22Rv1 (cell line): ENCODE results near the gene PACRG.

Experiments used
- CTCF ChIP-seq: fragments of 450-650 bp; IDR thresholded peaks from 2 replicates; pipeline ENCODE4 v1.5.1; 2017; ENCODE audit warnings: mild to moderate bottlenecking
- ZFX ChIP-seq: fragments of 450-650 bp; IDR thresholded peaks from 2 replicates; pipeline ENCODE4 v1.6.1; 2017; ENCODE audit warnings: antibody characterized with exemption, borderline replicate concordance

DNA sequence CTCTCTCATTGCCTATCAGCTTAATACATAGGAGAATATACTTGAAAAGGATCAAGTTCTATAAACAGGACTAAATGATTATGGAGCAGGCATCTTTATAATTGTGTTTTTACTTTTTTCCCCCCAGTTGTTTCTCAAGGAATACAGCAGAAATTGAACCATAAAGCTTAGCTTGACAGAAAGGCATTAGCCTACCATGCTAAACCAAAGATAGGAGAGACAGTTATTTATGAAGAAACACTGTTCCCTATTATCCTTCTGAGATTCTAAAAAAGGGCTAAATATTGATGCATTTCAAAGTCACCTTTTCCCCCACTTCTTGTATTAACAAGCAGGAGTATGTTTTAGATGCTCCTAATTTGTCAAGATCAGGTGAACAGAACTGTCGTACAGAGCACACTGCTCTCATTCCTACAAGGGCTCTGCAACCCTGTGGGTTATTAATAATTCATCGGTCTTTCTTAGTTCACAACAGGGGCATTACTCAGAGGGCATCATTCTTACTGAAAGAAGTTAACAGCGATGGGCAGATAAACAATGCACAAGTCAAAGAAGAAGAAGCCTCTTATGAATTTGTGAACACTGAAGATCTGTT is 38.9 kb upstream of the PACRG start:
- TF ChIP-seq CTCF (no peak), ZFX (no peak)
